ENCODE measurements around the gene BCKDK. TPM values are rescaled to one million over a fixed set of nuclear protein-coding genes. Genes with fewer than 3 reads are reported as not detected.

Gene BCKDK
- total and polyA plus RNA-seq, 2 of the 13 experiments (the other 11 are each of a cell fraction or from before 2014, with no cell fraction given), result 24.9 to 42.6 TPM

GRCh38 chr16:31142109-31143010 lies 34.2 kb downstream of the BCKDK start (continued):
- TF ChIP-seq ZNF142 (CRISPR knock-in tag; IDR thresholded peaks at IDR 0.05) (no peak; the same call in 1 of the 2 replicates), STAG1 (CRISPR knock-in tag; IDR thresholded peaks at IDR 0.05) (peak; percentile 89), HOXA9 (CRISPR knock-in tag; IDR thresholded peaks at IDR 0.05; ENCODE audit: borderline replicate concordance) (no peak), ETV5 (CRISPR knock-in tag; IDR thresholded peaks at IDR 0.05; ENCODE audit: borderline replicate concordance) (peak; percentile 69; the same call in 1 of the 2 replicates), TBL1XR1 (IDR thresholded peaks at IDR 0.05; ENCODE audit: borderline replicate concordance, low read length, partially characterized antibody) (no peak), HNRNPLL (IDR thresholded peaks at IDR 0.05; ENCODE audit: low read depth, low read length, poor library complexity, severe bottlenecking) (peak; percentile 93), PAX8 (CRISPR knock-in tag; IDR thresholded peaks at IDR 0.05; ENCODE audit: borderline replicate concordance) (0 out of 2 replicates have a peak, but pooled peaks have one; percentile 72), ZNF451 (CRISPR knock-in tag; IDR thresholded peaks at IDR 0.05) (0 out of 2 replicates have a peak, but pooled peaks have one; percentile 84), SMARCC2 (IDR thresholded peaks at IDR 0.05) (no peak), SIN3A (IDR thresholded peaks at IDR 0.05; ENCODE audit: borderline replicate concordance, low read depth, low read length) (0 out of 2 replicates have a peak, but pooled peaks have one; percentile 3), ZNF768 (CRISPR knock-in tag; IDR thresholded peaks at IDR 0.05) (peak; percentile 74), ZNF264 (CRISPR knock-in tag; IDR thresholded peaks at IDR 0.05) (peak; percentile 33; the same call in 1 of the 2 replicates), BHLHE40 (IDR thresholded peaks at IDR 0.05; ENCODE audit: low read length) (peak; percentile 87), KAT8 (CRISPR knock-in tag; IDR thresholded peaks at IDR 0.05) (peak; percentile 89), HMG20B (CRISPR knock-in tag; conservative IDR thresholded peaks at IDR 0.05) (no peak), CBX1 (IDR thresholded peaks at IDR 0.05; ENCODE audit: low read depth) (peak; percentile 78), ZNF501 (CRISPR knock-in tag; IDR thresholded peaks at IDR 0.05) (peak; percentile 89), KDM4B (CRISPR knock-in tag; IDR thresholded peaks at IDR 0.05) (peak; percentile 51; the same call in 1 of the 2 replicates), ZNF772 (CRISPR knock-in tag; IDR thresholded peaks at IDR 0.05) (peak; percentile 98), YEATS2 (CRISPR knock-in tag; IDR thresholded peaks at IDR 0.05; ENCODE audit: borderline replicate concordance) (peak; percentile 77), ZNF275 (CRISPR knock-in tag; IDR thresholded peaks at IDR 0.05; ENCODE audit: borderline replicate concordance) (0 out of 2 replicates have a peak, but pooled peaks have one; percentile 5), NFIC (IDR thresholded peaks at IDR 0.05; ENCODE audit: low read length) (no peak), MED8 (CRISPR knock-in tag; IDR thresholded peaks at IDR 0.05; ENCODE audit: insufficient replicate concordance) (peak; percentile 69)
